Testis (tissue), 2 donors: ENCODE results near the gene PDGFD.

Source experiments
- POLR2A ChIP-seq: fragments of 450-650 bp; IDR thresholded peaks from one replicate; pipeline ENCODE4 v1.6.1; 2017; ENCODE audit warnings: antibody characterized with exemption, mild to moderate bottlenecking, moderate library complexity
- TF ChIP-seq, protein P1 (sequence below), 3 experiments: fragments of 450-650 bp in 2 of 3; fragments of 200-600 bp in 1 of 3; sonication (generic) in 1 of 3; IDR thresholded peaks; one replicate each; pipeline ENCODE4 v1.5.1; 2016 to 2019; ENCODE audit warnings: antibody characterized with exemption in 3 of 3, mild to moderate bottlenecking in 2 of 3, moderate library complexity in 1 of 3

DNA sequence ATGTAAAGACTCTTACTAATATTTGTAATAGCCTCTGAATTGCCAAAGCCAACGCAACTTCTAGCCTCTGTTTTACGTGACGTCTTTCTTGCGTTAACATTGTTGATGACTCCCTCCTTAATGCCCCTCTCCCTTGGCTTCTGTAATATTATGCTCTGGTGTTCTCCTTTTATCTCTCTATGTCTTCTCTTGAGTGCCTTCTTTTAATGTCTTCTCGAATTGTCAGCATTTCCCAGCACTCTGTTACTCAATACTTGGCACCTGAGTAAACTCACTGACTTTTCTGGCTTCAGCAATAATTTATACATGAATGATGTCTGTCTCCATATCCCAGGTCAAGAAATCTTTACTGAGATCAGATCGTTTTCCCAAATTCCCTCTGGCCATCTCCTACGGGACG, 196.0 kb downstream of the PDGFD start:
- TF ChIP-seq, protein P1, sequence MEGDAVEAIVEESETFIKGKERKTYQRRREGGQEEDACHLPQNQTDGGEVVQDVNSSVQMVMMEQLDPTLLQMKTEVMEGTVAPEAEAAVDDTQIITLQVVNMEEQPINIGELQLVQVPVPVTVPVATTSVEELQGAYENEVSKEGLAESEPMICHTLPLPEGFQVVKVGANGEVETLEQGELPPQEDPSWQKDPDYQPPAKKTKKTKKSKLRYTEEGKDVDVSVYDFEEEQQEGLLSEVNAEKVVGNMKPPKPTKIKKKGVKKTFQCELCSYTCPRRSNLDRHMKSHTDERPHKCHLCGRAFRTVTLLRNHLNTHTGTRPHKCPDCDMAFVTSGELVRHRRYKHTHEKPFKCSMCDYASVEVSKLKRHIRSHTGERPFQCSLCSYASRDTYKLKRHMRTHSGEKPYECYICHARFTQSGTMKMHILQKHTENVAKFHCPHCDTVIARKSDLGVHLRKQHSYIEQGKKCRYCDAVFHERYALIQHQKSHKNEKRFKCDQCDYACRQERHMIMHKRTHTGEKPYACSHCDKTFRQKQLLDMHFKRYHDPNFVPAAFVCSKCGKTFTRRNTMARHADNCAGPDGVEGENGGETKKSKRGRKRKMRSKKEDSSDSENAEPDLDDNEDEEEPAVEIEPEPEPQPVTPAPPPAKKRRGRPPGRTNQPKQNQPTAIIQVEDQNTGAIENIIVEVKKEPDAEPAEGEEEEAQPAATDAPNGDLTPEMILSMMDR (IDR thresholded peaks at IDR 0.05), result no peak
- TF ChIP-seq POLR2A, result no peak
